RWPE1 (cell line): ENCODE measurements around the gene CACHD1.

Experiments
- CTCF ChIA-PET: fragments of 350-600 bp; sonication (Branson Sonifier 250); formaldehyde crosslinking; extraction: SDS; loops from one replicate; lab custom pipeline; 2021; lab: Yijun Ruan, JAX
- POLR2A ChIA-PET: fragments of 400-600 bp; formaldehyde crosslinking; extraction: SDS; loops from one replicate; lab custom pipeline; 2020; ENCODE audit warnings: antibody characterized with exemption; ENCODE audit not compliant: low non-redundant PET; lab: Yijun Ruan, JAX
- DNase-seq: peaks from one replicate; pipeline ENCODE4 v3.0.0; 2012; ENCODE audit warnings: low spot score
- H3K27ac ChIP-seq: fragments of 450-650 bp; 2 replicates; pipeline ENCODE4 v1.5.1; 2017
- CTCF ChIP-seq: fragments of 450-650 bp; conservative IDR thresholded peaks from 2 replicates; pipeline ENCODE4 v1.5.1; 2017; ENCODE audit warnings: low read depth, mild to moderate bottlenecking

Gene CACHD1

DNA sequence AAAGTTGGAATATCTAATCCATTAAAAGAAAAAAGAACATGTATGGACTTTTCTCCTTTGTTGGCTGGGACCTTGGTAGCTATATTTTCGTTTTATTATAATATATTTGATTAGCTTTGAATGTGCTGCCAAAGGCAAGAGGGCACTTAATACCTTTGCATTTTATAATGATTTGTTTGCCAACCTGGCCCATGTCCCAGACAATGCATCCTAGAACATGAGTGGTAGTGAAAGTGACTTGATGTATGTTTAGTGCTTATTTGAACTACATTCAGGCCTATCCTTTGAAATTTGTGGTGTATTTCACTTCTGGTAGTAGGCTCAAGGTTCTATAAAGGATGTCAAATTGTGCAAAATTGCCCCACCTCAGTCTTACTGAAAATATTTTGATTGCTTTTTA is 25.9 kb downstream of the CACHD1 start:
- POLR2A ChIA-PET = no interaction called here
- DNase-seq = no peak
- CTCF ChIA-PET = interaction anchor here (0.7 kb wide), 1 partner anchor 328 kb away, joined by 5 read pairs; no protein-coding TSS in a partner anchor
- no peak for TF ChIP-seq CTCF
- no peak overlapping the region for H3K27ac ChIP-seq

DNA sequence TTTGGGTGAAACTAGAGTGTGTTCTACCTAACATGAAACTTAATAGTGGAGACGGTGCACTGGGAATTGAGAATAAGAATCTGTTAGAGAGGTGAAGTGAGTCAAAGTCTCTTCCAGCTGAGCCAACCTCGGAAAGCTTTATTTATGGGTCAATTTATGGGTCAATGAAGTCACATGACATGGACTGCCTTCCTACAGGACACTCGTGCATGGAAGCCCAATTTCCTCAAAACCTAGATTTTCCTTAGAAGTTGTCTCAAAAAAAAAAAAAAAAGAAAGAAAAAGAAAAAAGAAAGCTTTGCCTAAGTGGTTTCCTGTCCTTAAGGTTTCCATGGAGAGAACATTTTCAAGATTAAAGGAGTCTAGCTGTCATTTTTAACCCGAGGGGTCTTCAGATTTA is 26.7 kb downstream of the CACHD1 start:
- H3K27ac ChIP-seq = no peak overlapping the region
- POLR2A ChIA-PET = no interaction called here
- CTCF ChIA-PET = interaction anchor here (0.6 kb wide), 1 partner anchor 44 kb away, joined by 3 read pairs; no protein-coding TSS in a partner anchor
- no peak for DNase-seq
- no peak for TF ChIP-seq CTCF

GRCh38 chr1:64497088-64497883 is 27.4 kb downstream of the CACHD1 start:
- no peak overlapping the region for H3K27ac ChIP-seq
- POLR2A ChIA-PET = no interaction called here
- TF ChIP-seq CTCF = no peak
- DNase-seq = no peak
- CTCF ChIA-PET = no interaction called here

GRCh38 chr1:64498325-64498724 is 28.4 kb downstream of the CACHD1 start:
- no peak overlapping the region for H3K27ac ChIP-seq
- POLR2A ChIA-PET = no interaction called here
- CTCF ChIA-PET = no interaction called here
- TF ChIP-seq CTCF = no peak
- DNase-seq = no peak

GRCh38 chr1:64499011-64499410 is 29.1 kb downstream of the CACHD1 start:
- DNase-seq = no peak
- ChIA-PET POLR2A (no interaction called here), CTCF (interaction anchor here (0.6 kb wide), 1 partner anchor 106 kb away, joined by 3 read pairs; no protein-coding TSS in a partner anchor)
- no peak overlapping the region for H3K27ac ChIP-seq
- TF ChIP-seq CTCF = no peak

- CTCF ChIA-PET = no interaction called here
- POLR2A ChIA-PET = no interaction called here
- TF ChIP-seq CTCF = no peak
- no peak overlapping the region for H3K27ac ChIP-seq
- peak; percentile 29 for DNase-seq
Measured at GRCh38 chr1:64499966-64500365, 30.0 kb downstream of the CACHD1 start.
